HepG2 (cell line): Measurements from ENCODE around the gene NUCB1. TPM values are rescaled to one million over a fixed set of nuclear protein-coding genes. Genes with fewer than 3 reads are reported as not detected.
A peak's percentile ranks its signal among the peaks of the same experiment; 100 is the strongest.

Experiments
- EEA1 ChIP-seq: sonication (generic); formaldehyde crosslinking; IDR thresholded peaks from 2 replicates; pipeline ENCODE4 v1.5.1; 2020; ENCODE audit warnings: mild to moderate bottlenecking, missing genetic modification reagents, borderline replicate concordance
- EP300 ChIP-seq, 3 experiments: sonication (generic) in 1 of 3; formaldehyde crosslinking in 1 of 3; IDR thresholded peaks; 2 replicates each; pipeline versions ENCODE4 v1.5.1 to v1.6.1; 2011 to 2020; ENCODE audit warnings: low read depth in 2 of 3, low read length in 2 of 3, borderline replicate concordance in 1 of 3, improper control_type of control experiment in 1 of 3, mild to moderate bottlenecking in 1 of 3, missing genetic modification reagents in 1 of 3, moderate library complexity in 1 of 3
- ESRRA ChIP-seq: sonication (generic); formaldehyde crosslinking; IDR thresholded peaks from 2 replicates; pipeline ENCODE4 v1.5.1; 2020; ENCODE audit warnings: mild to moderate bottlenecking, low read depth, missing genetic modification reagents
- FUBP1 ChIP-seq: sonication (generic); formaldehyde crosslinking; IDR thresholded peaks from 2 replicates; pipeline ENCODE4 v1.5.1; 2020; ENCODE audit warnings: missing genetic modification reagents, mild to moderate bottlenecking, borderline replicate concordance
- HMGXB4 ChIP-seq, 2 experiments: sonication (generic) in 1 of 2; formaldehyde crosslinking in 1 of 2; IDR thresholded peaks; 2 replicates each; pipeline versions ENCODE4 v1.4.0 to v1.6.1; 2018 to 2020; ENCODE audit warnings: missing genetic modification reagents in 2 of 2, borderline replicate concordance in 1 of 2, low read depth in 1 of 2, mild to moderate bottlenecking in 1 of 2, missing biosample characterization in 1 of 2
- HNRNPK ChIP-seq: fragments of 200-400 bp; formaldehyde crosslinking; IDR thresholded peaks from 2 replicates; pipeline ENCODE4 v1.6.1; 2018; ENCODE audit warnings: low read length, low read depth, moderate library complexity, mild to moderate bottlenecking; ENCODE audit not compliant: poor library complexity, severe bottlenecking
- PBX2 ChIP-seq: IDR thresholded peaks from 2 replicates; pipeline ENCODE4 v1.6.1; 2016; ENCODE audit warnings: control low read depth
- TRIM24 ChIP-seq: sonication (generic); formaldehyde crosslinking; IDR thresholded peaks from 2 replicates; pipeline ENCODE4 v1.8.0; 2022; ENCODE audit warnings: mild to moderate bottlenecking, missing genetic modification reagents
- ZBTB25 ChIP-seq: IDR thresholded peaks from 2 replicates; pipeline ENCODE4 v1.6.1; 2018; ENCODE audit warnings: missing genetic modification reagents
- ZBTB7A ChIP-seq: sonication (generic); formaldehyde crosslinking; IDR thresholded peaks from 2 replicates; pipeline ENCODE4 v1.8.0; 2022; ENCODE audit warnings: mild to moderate bottlenecking, missing genetic modification reagents
- ZEB1 ChIP-seq: IDR thresholded peaks from 2 replicates; pipeline ENCODE4 v1.6.1; 2012; ENCODE audit warnings: mild to moderate bottlenecking, low read depth, inconsistent platforms; ENCODE audit not compliant: insufficient replicate concordance
- ZFP36 ChIP-seq: fragments of 150-350 bp; IDR thresholded peaks from 2 replicates; pipeline ENCODE4 v1.6.1; 2018; ENCODE audit warnings: borderline replicate concordance, low read length, low read depth; ENCODE audit not compliant: partially characterized antibody
- ZNF10 ChIP-seq: sonication (generic); formaldehyde crosslinking; IDR thresholded peaks from 2 replicates; pipeline ENCODE4 v1.4.0; 2020; ENCODE audit warnings: mild to moderate bottlenecking, low read depth, missing genetic modification reagents, borderline replicate concordance
- ZNF281 ChIP-seq: sonication (generic); formaldehyde crosslinking; IDR thresholded peaks from 2 replicates; pipeline ENCODE4 v1.4.0; 2020; ENCODE audit warnings: missing genetic modification reagents, borderline replicate concordance
- ZNF335 ChIP-seq: sonication (generic); formaldehyde crosslinking; IDR thresholded peaks from 2 replicates; pipeline ENCODE4 v1.4.0; 2020; ENCODE audit warnings: missing genetic modification reagents
- ZNF672 ChIP-seq: sonication (generic); formaldehyde crosslinking; IDR thresholded peaks from 2 replicates; pipeline ENCODE4 v1.8.1; 2022; ENCODE audit warnings: missing genetic modification reagents
- ZSCAN9 ChIP-seq: IDR thresholded peaks from 2 replicates; pipeline ENCODE4 v1.6.1; 2016; ENCODE audit warnings: borderline replicate concordance
- polyA plus RNA-seq, 8 experiments: library from polyadenylated mRNA; depleted of rRNA in 3 of 8; stranded (reverse) in 7 of 8; unstranded in 1 of 8; fragments of >200 nt; fragmentation: Illumina TruSeq in 4 of 8; extraction: Trizol in 4 of 8; gene quantifications; 2 replicates each; pipeline versions ENCODE4 v1.2.1 to v1.2.3, GENCODE V29; 2011 to 2016; ENCODE audit warnings: low read depth in 4 of 8, missing spikeins in 1 of 8, mixed read lengths in 1 of 8; ENCODE audit not compliant: insufficient read depth in 1 of 8
- total RNA-seq, 5 experiments: library from RNA; depleted of rRNA; stranded (reverse); fragments of >200 nt; fragmentation: Illumina TruSeq; extraction: Trizol; gene quantifications; 2 replicates each; pipeline ENCODE4 v1.2.3, GENCODE V29; 2016; ENCODE audit warnings: low read depth in 1 of 5

The NUCB1 gene
- total and polyA plus RNA-seq, 2 of the 13 experiments (the other 11 are each of a cell fraction or from before 2014, with no cell fraction given), result 82.3 to 106 TPM

GRCh38 chr19:48965040-48965805 is 65.1 kb downstream of the NUCB1 start, which contains the start of gene FTL (continued):
- TF ChIP-seq ZNF281 (CRISPR knock-in tag) (no peak; the same call in 1 of the 2 replicates), ZNF335 (CRISPR knock-in tag) (peak; percentile 71; the same call in 1 of the 2 replicates), ZNF10 (CRISPR knock-in tag) (no peak), ZBTB7A (CRISPR knock-in tag) (0 out of 2 replicates have a peak, but pooled peaks have one; percentile 57), EP300 (IDR thresholded peaks at IDR 0.05; ENCODE audit: low read depth in 2 of 2, low read length in 2 of 2) (peak in 1 of 2 experiments; percentile 51; a peak in 1 of 4 replicates), EP300 (CRISPR knock-in tag; IDR thresholded peaks at IDR 0.05; ENCODE audit: borderline replicate concordance) (0 out of 2 replicates have a peak, but pooled peaks have one; percentile 37), ZNF672 (CRISPR knock-in tag) (no peak), EEA1 (CRISPR knock-in tag) (no peak), HMGXB4 (CRISPR knock-in tag; IDR thresholded peaks at IDR 0.05; ENCODE audit: borderline replicate concordance in 1 of 2, low read depth in 1 of 2) (peak; percentile 13 to 55; a peak in 3 of 4 replicates), ZBTB25 (peak; percentile 89; the same call in 1 of the 2 replicates), ZSCAN9 (CRISPR knock-in tag) (peak; percentile 87; the same call in 1 of the 2 replicates), TRIM24 (CRISPR knock-in tag) (no peak), ZFP36 (no peak), PBX2 (CRISPR knock-in tag) (no peak), FUBP1 (CRISPR knock-in tag) (no peak), HNRNPK (peak; percentile 61), ZEB1 (peak; percentile 58), ESRRA (CRISPR knock-in tag) (peak; percentile 63; the same call in 1 of the 2 replicates)
